GM21529 (cell line): Measurements from ENCODE around the gene CRISP3.

Experiments used
- ATAC-seq: cut with Tn5 transposase; IDR thresholded peaks from one replicate; pipeline ENCODE4 v1.9.1; 2021; ENCODE audit not compliant: unreplicated experiment

The CRISP3 gene

DNA sequence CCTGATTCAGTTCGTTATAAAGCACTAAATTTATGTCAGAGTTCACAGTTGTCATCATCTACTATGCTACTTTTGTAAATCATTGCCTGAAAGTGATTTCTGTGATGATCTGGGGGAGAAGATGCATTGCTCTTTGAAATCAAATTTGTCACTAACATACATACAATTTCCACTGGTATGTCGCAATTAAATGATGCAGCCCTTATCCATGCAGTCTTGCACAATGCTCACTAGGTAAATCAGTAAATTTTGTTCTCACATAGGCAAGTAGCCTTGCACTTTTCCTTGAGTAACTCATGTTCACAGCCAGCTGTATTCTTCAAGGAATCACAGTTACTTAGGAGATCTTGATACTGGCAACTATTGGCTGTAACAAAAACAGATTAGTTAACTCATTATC, 51.7 kb downstream of the CRISP3 start:
- ATAC-seq: no peak
